Measurements from ENCODE around the gene TNNT2.

The TNNT2 gene

GRCh38 chr1:201377611-201378092 lies at the start of gene TNNT2:
TSS of gene TNNT2 (minus strand) at chr1:201377680. CDS start at chr1:201373254, 4,426 bp downstream.
- DNase-seq: no peak

- no peak for DNase-seq
Observed at GRCh38 chr1:201426479-201427310, 49.2 kb upstream of the TNNT2 start.

GRCh38 chr1:201424146-201424545 lies 46.7 kb upstream of the TNNT2 start:
- no peak for DNase-seq

GRCh38 chr1:201423655-201424054 lies 46.2 kb upstream of the TNNT2 start:
- DNase-seq: no peak

- no peak for DNase-seq
Observed at GRCh38 chr1:201422436-201423030, 45.1 kb upstream of the TNNT2 start.

- DNase-seq: no peak
Observed at GRCh38 chr1:201422026-201422425, 44.5 kb upstream of the TNNT2 start.

- DNase-seq: no peak
Observed at GRCh38 chr1:201421041-201421440, 43.6 kb upstream of the TNNT2 start.

- DNase-seq: no peak
Observed at GRCh38 chr1:201420608-201421002, 43.1 kb upstream of the TNNT2 start.

GRCh38 chr1:201419746-201420607 lies 42.5 kb upstream of the TNNT2 start:
- DNase-seq: no peak

GRCh38 chr1:201419256-201419655 lies 41.8 kb upstream of the TNNT2 start:
- DNase-seq: no peak

GRCh38 chr1:201418461-201418860 lies 41.0 kb upstream of the TNNT2 start:
- DNase-seq: no peak

GRCh38 chr1:201414051-201414738 lies 36.7 kb upstream of the TNNT2 start:
- DNase-seq: no peak

GRCh38 chr1:201411292-201411691 lies 33.8 kb upstream of the TNNT2 start:
- no peak for DNase-seq

- no peak for DNase-seq
Observed at GRCh38 chr1:201409440-201409839, 32.0 kb upstream of the TNNT2 start.

GRCh38 chr1:201408834-201409200 lies 31.3 kb upstream of the TNNT2 start:
- no peak for DNase-seq

- peak; percentile 34 for DNase-seq
Observed at GRCh38 chr1:201408176-201408833, 30.8 kb upstream of the TNNT2 start.

GRCh38 chr1:201406831-201407406 lies 29.4 kb upstream of the TNNT2 start:
- no peak for DNase-seq

- no peak for DNase-seq
Observed at GRCh38 chr1:201405484-201405831, 28.0 kb upstream of the TNNT2 start.

- DNase-seq: no peak
Observed at GRCh38 chr1:201404722-201405483, 27.4 kb upstream of the TNNT2 start.

- no peak for DNase-seq
Observed at GRCh38 chr1:201404055-201404454, 26.6 kb upstream of the TNNT2 start.

- no peak for DNase-seq
Observed at GRCh38 chr1:201403359-201403758, 25.9 kb upstream of the TNNT2 start.
